ENCODE data around the gene ERVV-1.
"Not testable (repeated sequence)": the region's sequence is repeated elsewhere in the genome, so short reads cannot be mapped to it uniquely, and the experiment has no call there.

ERVV-1 gene

GRCh38 chr19:53013621-53014020, at the start of gene ERVV-1:
Gene ERVV-1, plus strand, starts transcription at chr19:53013921. Its CDS starts 170 bp downstream, at chr19:53014091.
- Histone ChIP-seq H3K36me3 (ENCODE audit: insufficient read depth, low read depth, low read length) (no peaks in the 10 kb centered on the region), H3K27me3 (ENCODE audit: insufficient read depth, low read length) (no peaks in the 10 kb centered on the region), H3K4me1 (ENCODE audit: insufficient read depth, low read length) (peaks cover 3% of the 10 kb centered on the region; the same call in 1 of the 2 replicates), H3K9ac (ENCODE audit: low read depth, low read length) (no peak within 1 kb of the TSS), H3K4me3 (ENCODE audit: low read length) (no peak within 1 kb of the TSS), H3K27ac (ENCODE audit: low read length) (no peak within 1 kb of the TSS), H3K9me3 (ENCODE audit: insufficient read depth, low read depth, low read length) (no peaks in the 10 kb centered on the region)

GRCh38 chr19:52967772-52968171, 45.9 kb upstream of the ERVV-1 start:
- Histone ChIP-seq H3K4me1 (ENCODE audit: insufficient read depth, low read length) (no peaks in the 10 kb centered on the region; the same call in 1 of the 2 replicates), H3K9me3 (ENCODE audit: insufficient read depth, low read depth, low read length) (0 out of 2 replicates have a peak, but pooled peaks cover 6% of the 10 kb centered on the region), H3K27me3 (ENCODE audit: insufficient read depth, low read length) (no peaks in the 10 kb centered on the region), H3K4me3 (ENCODE audit: low read length) (no peak overlapping the region), H3K36me3 (ENCODE audit: insufficient read depth, low read depth, low read length) (no peaks in the 10 kb centered on the region; the same call in 1 of the 2 replicates), H3K9ac (ENCODE audit: low read depth, low read length) (no peak overlapping the region), H3K27ac (ENCODE audit: low read length) (no peak overlapping the region)

GRCh38 chr19:52981329-52981728, 32.4 kb upstream of the ERVV-1 start:
- H3K27ac ChIP-seq (ENCODE audit: low read length) = no peak overlapping the region
- H3K9ac ChIP-seq (ENCODE audit: low read depth, low read length) = no peak overlapping the region
- peaks cover 12% of the 10 kb centered on the region for H3K9me3 ChIP-seq (ENCODE audit: insufficient read depth, low read depth, low read length)

GRCh38 chr19:52983167-52983566, 30.6 kb upstream of the ERVV-1 start:
- H3K4me1 ChIP-seq (ENCODE audit: insufficient read depth, low read length); H3K4me3 ChIP-seq (ENCODE audit: low read length); H3K9ac ChIP-seq (ENCODE audit: low read depth, low read length); H3K27me3 ChIP-seq (ENCODE audit: insufficient read depth, low read length); H3K27ac ChIP-seq (ENCODE audit: low read length): not testable (repeated sequence)
- Histone ChIP-seq H3K9me3 (ENCODE audit: insufficient read depth, low read depth, low read length) (peaks cover 12% of the 10 kb centered on the region), H3K36me3 (ENCODE audit: insufficient read depth, low read depth, low read length) (peaks cover 19% of the 10 kb centered on the region; the same call in 1 of the 2 replicates)

More at GRCh38 chr19:52981329-52981728, 32.4 kb upstream of the ERVV-1 start:
- H3K4me1 ChIP-seq (ENCODE audit: insufficient read depth, low read length) = no peaks in the 10 kb centered on the region
- H3K27me3 ChIP-seq (ENCODE audit: insufficient read depth, low read length) = no peaks in the 10 kb centered on the region
- peaks cover 19% of the 10 kb centered on the region; the same call in 1 of the 2 replicates for H3K36me3 ChIP-seq (ENCODE audit: insufficient read depth, low read depth, low read length)
- no peak overlapping the region for H3K4me3 ChIP-seq (ENCODE audit: low read length)

GRCh38 chr19:52987221-52987620, 26.5 kb upstream of the ERVV-1 start:
- Histone ChIP-seq H3K27ac (ENCODE audit: low read length) (no peak overlapping the region), H3K9ac (ENCODE audit: low read depth, low read length) (no peak overlapping the region), H3K4me1 (ENCODE audit: insufficient read depth, low read length) (no peaks in the 10 kb centered on the region), H3K36me3 (ENCODE audit: insufficient read depth, low read depth, low read length) (peaks cover 19% of the 10 kb centered on the region; the same call in 1 of the 2 replicates), H3K9me3 (ENCODE audit: insufficient read depth, low read depth, low read length) (peaks cover 12% of the 10 kb centered on the region), H3K4me3 (ENCODE audit: low read length) (no peak overlapping the region), H3K27me3 (ENCODE audit: insufficient read depth, low read length) (peaks cover 8% of the 10 kb centered on the region)

GRCh38 chr19:52988506-52988905, 25.2 kb upstream of the ERVV-1 start:
- Histone ChIP-seq H3K9ac (ENCODE audit: low read depth, low read length) (no peak overlapping the region), H3K27me3 (ENCODE audit: insufficient read depth, low read length) (peaks cover 18% of the 10 kb centered on the region), H3K9me3 (ENCODE audit: insufficient read depth, low read depth, low read length) (peaks cover 12% of the 10 kb centered on the region), H3K4me3 (ENCODE audit: low read length) (no peak overlapping the region), H3K27ac (ENCODE audit: low read length) (no peak overlapping the region), H3K4me1 (ENCODE audit: insufficient read depth, low read length) (no peaks in the 10 kb centered on the region), H3K36me3 (ENCODE audit: insufficient read depth, low read depth, low read length) (peaks cover 19% of the 10 kb centered on the region; the same call in 1 of the 2 replicates)

- Histone ChIP-seq H3K4me1 (ENCODE audit: insufficient read depth, low read length) (no peaks in the 10 kb centered on the region), H3K9ac (ENCODE audit: low read depth, low read length) (no peak overlapping the region), H3K36me3 (ENCODE audit: insufficient read depth, low read depth, low read length) (peaks cover 5% of the 10 kb centered on the region; the same call in 1 of the 2 replicates), H3K9me3 (ENCODE audit: insufficient read depth, low read depth, low read length) (no peaks in the 10 kb centered on the region; the same call in 1 of the 2 replicates), H3K27ac (ENCODE audit: low read length) (no peak overlapping the region), H3K27me3 (ENCODE audit: insufficient read depth, low read length) (peaks cover 18% of the 10 kb centered on the region), H3K4me3 (ENCODE audit: low read length) (no peak overlapping the region)
These were observed 22.8 kb upstream of the ERVV-1 start for GRCh38 chr19:52990759-52991418.

- Histone ChIP-seq H3K9ac (ENCODE audit: low read depth, low read length) (no peak overlapping the region), H3K4me1 (ENCODE audit: insufficient read depth, low read length) (no peaks in the 10 kb centered on the region), H3K27me3 (ENCODE audit: insufficient read depth, low read length) (peaks cover 18% of the 10 kb centered on the region), H3K4me3 (ENCODE audit: low read length) (no peak overlapping the region), H3K36me3 (ENCODE audit: insufficient read depth, low read depth, low read length) (no peaks in the 10 kb centered on the region), H3K9me3 (ENCODE audit: insufficient read depth, low read depth, low read length) (no peaks in the 10 kb centered on the region; the same call in 1 of the 2 replicates), H3K27ac (ENCODE audit: low read length) (no peak overlapping the region)
These were observed 22.2 kb upstream of the ERVV-1 start for GRCh38 chr19:52991484-52991883.

- Histone ChIP-seq H3K9me3 (ENCODE audit: insufficient read depth, low read depth, low read length) (no peaks in the 10 kb centered on the region; the same call in 1 of the 2 replicates), H3K4me3 (ENCODE audit: low read length) (peak overlapping the region; percentile 73), H3K4me1 (ENCODE audit: insufficient read depth, low read length) (no peaks in the 10 kb centered on the region), H3K27ac (ENCODE audit: low read length) (no peak overlapping the region), H3K9ac (ENCODE audit: low read depth, low read length) (peak overlapping the region; percentile 48; the same call in 1 of the 2 replicates), H3K36me3 (ENCODE audit: insufficient read depth, low read depth, low read length) (no peaks in the 10 kb centered on the region), H3K27me3 (ENCODE audit: insufficient read depth, low read length) (peaks cover 18% of the 10 kb centered on the region)
These were observed 21.4 kb upstream of the ERVV-1 start for GRCh38 chr19:52992109-52993004.

- Histone ChIP-seq H3K4me3 (ENCODE audit: low read length) (peak overlapping the region; percentile 73), H3K9me3 (ENCODE audit: insufficient read depth, low read depth, low read length) (no peaks in the 10 kb centered on the region; the same call in 1 of the 2 replicates), H3K9ac (ENCODE audit: low read depth, low read length) (peak overlapping the region; percentile 36; the same call in 1 of the 2 replicates), H3K4me1 (ENCODE audit: insufficient read depth, low read length) (no peaks in the 10 kb centered on the region), H3K27me3 (ENCODE audit: insufficient read depth, low read length) (peaks cover 18% of the 10 kb centered on the region), H3K36me3 (ENCODE audit: insufficient read depth, low read depth, low read length) (no peaks in the 10 kb centered on the region), H3K27ac (ENCODE audit: low read length) (no peak overlapping the region)
These were observed 20.2 kb upstream of the ERVV-1 start for GRCh38 chr19:52993342-52994178.

GRCh38 chr19:52995711-52996110, 18.0 kb upstream of the ERVV-1 start:
- H3K4me3 ChIP-seq (ENCODE audit: low read length) = no peak overlapping the region
- H3K9ac ChIP-seq (ENCODE audit: low read depth, low read length) = no peak overlapping the region
- no peaks in the 10 kb centered on the region for H3K9me3 ChIP-seq (ENCODE audit: insufficient read depth, low read depth, low read length)
- no peaks in the 10 kb centered on the region for H3K4me1 ChIP-seq (ENCODE audit: insufficient read depth, low read length)
- H3K36me3 ChIP-seq (ENCODE audit: insufficient read depth, low read depth, low read length) = no peaks in the 10 kb centered on the region
- no peak overlapping the region for H3K27ac ChIP-seq (ENCODE audit: low read length)
- H3K27me3 ChIP-seq (ENCODE audit: insufficient read depth, low read length) = peaks cover 18% of the 10 kb centered on the region

Data from iPS-20b (cell line).